CD4-positive, alpha-beta T cell (primary cell): ENCODE measurements around the gene APBB3. TPM values are rescaled to one million over a fixed set of nuclear protein-coding genes. Genes with fewer than 3 reads are reported as not detected.

Experiments
- ATAC-seq: fragments of 200-7000 bp; cut with Tn5 transposase; one replicate; pipeline ENCODE4 v1.10.0; 2022; ENCODE audit warnings: mild to moderate bottlenecking; ENCODE audit not compliant: poor library complexity
- CTCF ChIA-PET: fragments of 350-600 bp; sonication (Branson Sonifier 250); formaldehyde crosslinking; loops from one replicate; lab custom pipeline; 2021; ENCODE audit warnings: antibody characterized with exemption, inconsistent platforms; lab: Charles Lee
- POLR2A ChIA-PET: fragments of 350-600 bp; sonication (Branson Sonifier 250); formaldehyde crosslinking; loops from one replicate; lab custom pipeline; 2021; ENCODE audit warnings: antibody characterized with exemption, inconsistent platforms; lab: Charles Lee
- DNase-seq, 14 experiments: peaks; one replicate each; pipeline ENCODE4 v3.0.0-alpha.2; 2013 to 2020; ENCODE audit warnings: mixed read lengths in 2 of 14
- H3K27ac ChIP-seq, 2 donors: one replicate each; pipeline versions ENCODE4 v1.5.1 to v1.7.0; 2013; ENCODE audit warnings: low read length in 2 of 2, low read depth in 1 of 2, mild to moderate bottlenecking in 1 of 2
- H3K27me3 ChIP-seq, 2 experiments: 1 replicate in 1 of 2; 2 replicates in 1 of 2; pipeline versions ENCODE4 v1.6.1 to v1.7.0; 2013; ENCODE audit warnings: low read length in 2 of 2, control low read depth in 1 of 2, mild to moderate bottlenecking in 1 of 2, moderate library complexity in 1 of 2; ENCODE audit not compliant: insufficient read depth in 2 of 2, control insufficient read depth in 1 of 2
- H3K36me3 ChIP-seq: one replicate; pipeline ENCODE4 v1.6.1; 2013; ENCODE audit warnings: low read length, control low read depth; ENCODE audit not compliant: insufficient read depth
- H3K4me1 ChIP-seq: one replicate; pipeline ENCODE4 v1.6.1; 2013; ENCODE audit warnings: low read length, control low read depth; ENCODE audit not compliant: insufficient read depth
- H3K4me3 ChIP-seq: one replicate; pipeline ENCODE4 v1.5.1; 2013; ENCODE audit warnings: mild to moderate bottlenecking, low read length, moderate library complexity
- H3K9me3 ChIP-seq, 2 experiments: 1 replicate in 1 of 2; 2 replicates in 1 of 2; pipeline versions ENCODE4 v1.6.1 to v1.7.0; 2013; ENCODE audit warnings: low read length in 2 of 2, mild to moderate bottlenecking in 2 of 2, control low read depth in 1 of 2, moderate library complexity in 1 of 2; ENCODE audit not compliant: control insufficient read depth in 1 of 2, insufficient read depth in 1 of 2
- H3K27ac Mint-ChIP-seq: one replicate; pipeline ENCODE4 v1.8.0; 2020; ENCODE audit warnings: mixed read lengths
- H3K27me3 Mint-ChIP-seq: one replicate; pipeline ENCODE4 v1.8.0; 2021; ENCODE audit warnings: mixed read lengths
- H3K36me3 Mint-ChIP-seq: one replicate; pipeline ENCODE4 v1.8.0; 2021; ENCODE audit warnings: low read depth, mixed read lengths
- H3K4me1 Mint-ChIP-seq: one replicate; pipeline ENCODE4 v1.8.0; 2021; ENCODE audit warnings: low read depth, mixed read lengths
- H3K4me3 Mint-ChIP-seq: one replicate; pipeline ENCODE4 v1.8.0; 2020; ENCODE audit warnings: mild to moderate bottlenecking, mixed read lengths
- H3K9me3 Mint-ChIP-seq: one replicate; pipeline ENCODE4 v1.8.0; 2020; ENCODE audit warnings: mixed read lengths
- intact Hi-C, 2 experiments: fragments of 100-400 bp; cut with DNase I in 1 of 2; cut with micrococcal nuclease in 1 of 2; formaldehyde crosslinking; loops; one replicate each; pipeline versions ENCODE4 v1.15.1 to v1.9.0; 2023 to 2025; cut with DNase I, micrococcal nuclease
- total RNA-seq, 174 experiments: library from RNA in 2 of 174; stranded (reverse) in 2 of 174; gene quantifications; one replicate each; pipeline ENCODE4 v1.2.3 and lab custom pipeline; 2021 to 2026
- TF ChIP-seq, protein P1 (sequence below): fragments of 200-600 bp; IDR thresholded peaks from one replicate; pipeline ENCODE4 v1.8.0; 2022; ENCODE audit warnings: antibody characterized with exemption, mild to moderate bottlenecking

The APBB3 gene
- total RNA-seq, 2 experiments from 2014 or later: 56.6 to 61.5 TPM

DNA sequence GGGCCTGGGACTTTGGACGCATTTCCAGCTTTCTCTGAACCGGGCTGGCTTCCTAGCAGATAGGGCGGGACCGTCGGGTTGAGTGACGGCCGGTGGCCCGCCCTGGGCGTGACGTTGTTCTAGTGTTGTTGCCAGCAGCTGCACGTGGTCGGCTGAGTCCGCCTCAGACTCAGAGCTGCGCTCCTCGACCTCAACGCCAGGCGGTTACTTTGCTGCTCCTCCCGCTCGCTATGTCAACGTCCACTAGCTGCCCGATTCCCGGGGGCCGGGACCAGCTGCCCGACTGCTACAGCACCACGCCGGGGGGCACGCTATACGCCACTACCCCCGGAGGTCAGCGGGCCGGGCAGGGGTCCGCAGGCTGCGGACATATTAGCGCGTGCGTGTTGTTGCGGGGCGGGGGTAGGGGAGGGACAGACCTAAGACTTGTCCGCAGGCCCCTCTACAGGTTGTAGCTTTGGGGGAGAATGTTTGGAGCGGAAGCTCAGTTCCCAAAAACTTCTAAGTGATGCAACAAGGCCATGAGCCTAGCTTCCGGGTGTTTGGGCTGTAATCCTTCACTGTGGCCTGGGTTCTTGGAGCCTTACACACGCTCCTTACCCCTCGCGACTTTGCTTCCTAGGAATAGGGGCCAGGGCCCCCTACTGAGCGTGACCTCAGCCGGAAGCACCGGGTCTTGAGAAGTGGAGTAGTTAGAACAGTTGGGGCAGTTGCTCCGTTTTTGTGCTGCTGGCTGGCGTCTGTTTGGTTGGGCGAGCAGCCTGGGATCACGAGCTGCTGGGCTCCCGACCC is 16.7 kb downstream of the APBB3 start, which contains the start of gene EIF4EBP3:
TSS of gene EIF4EBP3 (plus strand) at position 155 of the 792 bp plus-strand sequence. CDS start at position 231, 76 bp downstream.
- H3K36me3 Mint-ChIP-seq: peaks cover 77% of the 10 kb centered on the region
- H3K4me3 Mint-ChIP-seq: peak within 1 kb of the TSS; percentile 96
- POLR2A ChIA-PET: interaction anchor here (0.6 to 5.0 kb wide), 27 partner anchors 8 to 773 kb away, joined by 3 to 87 read pairs (median 7); partner anchors contain the start of genes ANKHD1, APBB3, CD14 and HARS1
- peaks cover 38% of the 10 kb centered on the region for H3K4me1 Mint-ChIP-seq
- intact Hi-C loops: loop anchor here (1.0 to 5.0 kb wide), 6 partner anchors 17 to 165 kb away; partner anchors contain the start of genes ANKHD1 (in 2 of the 2), APBB3 (in 2 of the 2), SLC35A4 (in 2 of the 2) and TMCO6 (in 2 of the 2)
- no peaks in the 10 kb centered on the region for H3K27me3 ChIP-seq
- H3K4me3 ChIP-seq: peak within 1 kb of the TSS; percentile 79
- H3K9me3 Mint-ChIP-seq: no peaks in the 10 kb centered on the region
- H3K27ac ChIP-seq: peak within 1 kb of the TSS; percentile 88 to 89
- TF ChIP-seq, protein P1, sequence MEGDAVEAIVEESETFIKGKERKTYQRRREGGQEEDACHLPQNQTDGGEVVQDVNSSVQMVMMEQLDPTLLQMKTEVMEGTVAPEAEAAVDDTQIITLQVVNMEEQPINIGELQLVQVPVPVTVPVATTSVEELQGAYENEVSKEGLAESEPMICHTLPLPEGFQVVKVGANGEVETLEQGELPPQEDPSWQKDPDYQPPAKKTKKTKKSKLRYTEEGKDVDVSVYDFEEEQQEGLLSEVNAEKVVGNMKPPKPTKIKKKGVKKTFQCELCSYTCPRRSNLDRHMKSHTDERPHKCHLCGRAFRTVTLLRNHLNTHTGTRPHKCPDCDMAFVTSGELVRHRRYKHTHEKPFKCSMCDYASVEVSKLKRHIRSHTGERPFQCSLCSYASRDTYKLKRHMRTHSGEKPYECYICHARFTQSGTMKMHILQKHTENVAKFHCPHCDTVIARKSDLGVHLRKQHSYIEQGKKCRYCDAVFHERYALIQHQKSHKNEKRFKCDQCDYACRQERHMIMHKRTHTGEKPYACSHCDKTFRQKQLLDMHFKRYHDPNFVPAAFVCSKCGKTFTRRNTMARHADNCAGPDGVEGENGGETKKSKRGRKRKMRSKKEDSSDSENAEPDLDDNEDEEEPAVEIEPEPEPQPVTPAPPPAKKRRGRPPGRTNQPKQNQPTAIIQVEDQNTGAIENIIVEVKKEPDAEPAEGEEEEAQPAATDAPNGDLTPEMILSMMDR: peak; percentile 72
- H3K9me3 ChIP-seq: no peaks in the 10 kb centered on the region
- ATAC-seq (peak; percentile 97), DNase-seq (peak; percentile 79 to 95 (median 86))
- peak within 1 kb of the TSS; percentile 96 for H3K27ac Mint-ChIP-seq
- H3K36me3 ChIP-seq: peaks cover 41% of the 10 kb centered on the region
- CTCF ChIA-PET: interaction anchor here (0.7 to 3.5 kb wide), 22 partner anchors 9 to 175 kb away, joined by 3 to 22 read pairs (median 4); partner anchors contain the start of genes APBB3, CD14, IK and NDUFA2
- H3K27me3 Mint-ChIP-seq: no peaks in the 10 kb centered on the region
- peaks cover 31% of the 10 kb centered on the region for H3K4me1 ChIP-seq

DNA sequence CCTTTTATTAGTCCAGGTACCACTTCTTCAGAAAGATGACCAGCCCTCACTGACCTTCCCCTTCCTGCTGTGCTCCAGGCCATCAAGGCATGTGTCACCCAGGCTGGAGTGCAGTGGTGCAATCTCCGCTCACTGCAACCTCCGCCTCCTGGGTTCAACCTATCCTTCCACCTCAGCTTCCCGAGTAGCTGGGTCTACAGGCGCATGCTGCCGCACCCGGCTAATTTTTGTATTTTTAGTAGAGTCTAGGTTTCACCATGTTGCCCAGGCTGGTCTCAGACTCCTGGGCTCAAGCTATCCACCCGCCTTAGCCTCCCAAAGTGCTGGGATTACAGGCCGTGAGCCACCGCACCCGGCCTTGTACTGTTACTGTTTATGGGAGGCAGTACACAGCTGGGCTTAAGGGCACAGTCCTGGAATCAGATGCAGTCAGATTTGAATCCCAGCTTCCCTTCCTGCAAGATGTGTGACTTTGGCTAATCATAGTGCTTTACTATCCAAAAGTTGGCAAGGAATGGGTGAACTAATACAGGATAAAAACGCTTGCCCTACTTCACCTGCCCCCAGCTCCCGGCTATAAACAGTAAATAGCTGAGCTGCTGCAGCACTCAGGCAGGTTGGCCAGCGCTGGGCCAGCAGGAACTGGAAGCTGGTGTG is 17.4 kb downstream of the APBB3 start:
- CTCF ChIA-PET: interaction anchor here (0.7 to 3.5 kb wide), 21 partner anchors 9 to 175 kb away, joined by 3 to 22 read pairs (median 4); partner anchors contain the start of genes APBB3, CD14, IK and NDUFA2
- H3K27me3 Mint-ChIP-seq: no peaks in the 10 kb centered on the region
- Histone ChIP-seq H3K27ac (peak overlapping the region; percentile 88 to 89), H3K27me3 (no peaks in the 10 kb centered on the region), H3K9me3 (no peaks in the 10 kb centered on the region), H3K36me3 (peaks cover 40% of the 10 kb centered on the region), H3K4me1 (peaks cover 31% of the 10 kb centered on the region), H3K4me3 (peak overlapping the region; percentile 79)
- TF ChIP-seq, protein P1: no peak
- ATAC-seq: peak; percentile 0
- peak in 1 of 14 experiments; percentile 48 for DNase-seq
- no peaks in the 10 kb centered on the region for H3K9me3 Mint-ChIP-seq
- intact Hi-C loops: loop anchor here (1.0 to 5.0 kb wide), 5 partner anchors 17 to 165 kb away; partner anchors contain the start of genes ANKHD1 (in 2 of the 2), TMCO6 (in 2 of the 2), APBB3 (in 1 of the 2) and SLC35A4 (in 1 of the 2)
- peak overlapping the region; percentile 96 for H3K4me3 Mint-ChIP-seq
- H3K36me3 Mint-ChIP-seq: peaks cover 81% of the 10 kb centered on the region
- H3K27ac Mint-ChIP-seq: peak overlapping the region; percentile 96
- peaks cover 38% of the 10 kb centered on the region for H3K4me1 Mint-ChIP-seq
- POLR2A ChIA-PET: interaction anchor here (0.6 to 5.0 kb wide), 20 partner anchors 9 to 773 kb away, joined by 3 to 87 read pairs (median 10); partner anchors contain the start of genes ANKHD1, APBB3, CD14 and HARS1

DNA sequence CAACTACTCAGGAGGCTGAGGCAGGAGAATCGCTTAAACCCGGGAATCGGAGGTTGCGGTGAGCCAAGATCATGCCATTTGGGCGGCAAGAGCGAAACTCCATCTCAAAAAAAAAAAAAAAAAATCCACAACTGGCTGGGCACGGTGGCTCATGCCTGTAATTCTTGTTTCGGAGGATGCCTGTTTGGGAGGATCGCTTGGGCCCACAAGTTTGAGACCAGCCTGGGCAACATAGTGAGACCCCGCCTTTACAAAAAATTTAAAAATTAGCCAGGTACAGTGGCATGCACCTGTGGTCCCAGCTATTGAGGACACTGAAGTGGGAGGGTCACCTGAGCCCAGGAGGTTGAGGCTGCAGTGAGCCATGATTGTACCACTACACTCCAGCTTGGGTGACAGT is 18.8 kb downstream of the APBB3 start:
- H3K36me3 ChIP-seq: peaks cover 40% of the 10 kb centered on the region
- ATAC-seq: no peak
- CTCF ChIA-PET: interaction anchor here (0.6 to 0.7 kb wide), 2 partner anchors 8 to 685 kb away, joined by 3 read pairs; no protein-coding TSS in a partner anchor
- H3K4me3 ChIP-seq: no peak overlapping the region
- H3K36me3 Mint-ChIP-seq: peaks cover 82% of the 10 kb centered on the region
- POLR2A ChIA-PET: interaction anchor here (0.6 to 4.3 kb wide), 3 partner anchors 12 to 1896 kb away, joined by 3 to 87 read pairs (median 3); partner anchors contain the start of genes APBB3, SLC35A4 and SRA1
- TF ChIP-seq, protein P1: no peak
- H3K9me3 ChIP-seq: no peaks in the 10 kb centered on the region
- intact Hi-C loops: loop anchor here (2.0 to 5.0 kb wide), 4 partner anchors 92 to 167 kb away; partner anchors contain the start of genes ANKHD1 (in 2 of the 2) and TMCO6 (in 2 of the 2)
- peaks cover 32% of the 10 kb centered on the region for H3K4me1 Mint-ChIP-seq
- peaks cover 31% of the 10 kb centered on the region for H3K4me1 ChIP-seq
- H3K27me3 Mint-ChIP-seq: no peaks in the 10 kb centered on the region
- no peaks in the 10 kb centered on the region for H3K9me3 Mint-ChIP-seq
- no peak for DNase-seq
- no peaks in the 10 kb centered on the region for H3K27me3 ChIP-seq
- no peak overlapping the region for H3K27ac ChIP-seq
- H3K27ac Mint-ChIP-seq: peak overlapping the region; percentile 96
- H3K4me3 Mint-ChIP-seq: no peak overlapping the region
